ENCODE results near the gene ARHGAP44. TPM values are rescaled to one million over a fixed set of nuclear protein-coding genes. Genes with fewer than 3 reads are reported as not detected.

ARHGAP44 gene
- total RNA-seq, 1 donor from 2014 or later: 40.9 TPM

DNA sequence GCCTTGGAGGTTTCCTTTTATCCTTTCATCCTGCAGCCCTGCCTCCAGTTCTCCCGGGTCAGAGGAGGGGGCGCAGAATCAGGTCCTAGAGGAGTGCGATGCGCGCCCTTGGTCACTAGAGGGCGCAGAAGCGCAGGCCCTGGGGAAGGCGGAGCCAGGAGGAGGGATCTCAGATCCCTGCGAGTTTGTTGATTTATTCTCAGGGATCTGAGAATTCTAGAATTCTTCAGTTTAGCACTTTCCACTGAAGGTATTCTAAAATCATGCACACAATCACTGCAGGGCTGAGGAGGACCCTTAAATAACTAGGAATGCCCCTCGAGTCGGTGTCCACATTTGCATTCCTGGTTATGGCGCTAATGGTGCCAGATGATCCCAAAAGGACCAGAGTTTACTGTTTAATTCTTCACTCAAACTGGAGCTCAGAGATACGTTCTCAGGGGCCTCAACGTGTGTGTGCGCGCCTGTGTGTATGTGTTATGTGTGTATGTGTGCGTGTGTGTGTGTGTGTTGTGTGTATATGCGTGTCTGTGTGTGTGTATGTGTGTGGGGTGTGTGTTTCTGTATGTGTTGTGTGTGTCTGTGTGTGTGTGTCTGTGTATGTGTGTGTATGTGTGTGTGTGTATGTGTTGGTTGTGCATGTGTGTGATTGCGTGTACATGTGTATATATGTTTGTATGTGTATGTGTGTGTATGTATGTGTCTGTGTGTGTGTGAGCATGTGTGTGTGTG, 235.4 kb downstream of the ARHGAP44 start:
- DNase-seq (ENCODE audit: low spot score): peak; percentile 34

DNA sequence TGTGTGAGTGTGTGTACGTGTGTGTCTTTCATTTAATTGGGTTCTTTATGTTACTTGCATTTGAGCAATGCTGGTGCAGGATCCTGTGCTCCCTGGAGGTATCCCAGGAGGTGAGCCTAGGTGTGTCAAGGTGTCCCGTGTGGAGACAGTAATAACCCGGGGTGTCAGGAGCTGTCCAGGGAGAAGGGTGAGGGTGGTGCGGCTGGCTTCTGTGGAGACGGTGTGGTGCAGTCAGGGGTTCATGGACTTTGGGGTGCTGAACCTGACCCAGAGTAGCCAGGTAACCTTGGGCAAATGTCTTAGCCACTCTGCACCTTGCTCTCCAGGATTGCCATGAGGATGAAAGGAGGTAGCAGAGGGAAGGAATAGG, 235.9 kb downstream of the ARHGAP44 start:
- DNase-seq (ENCODE audit: low spot score): no peak

DNA sequence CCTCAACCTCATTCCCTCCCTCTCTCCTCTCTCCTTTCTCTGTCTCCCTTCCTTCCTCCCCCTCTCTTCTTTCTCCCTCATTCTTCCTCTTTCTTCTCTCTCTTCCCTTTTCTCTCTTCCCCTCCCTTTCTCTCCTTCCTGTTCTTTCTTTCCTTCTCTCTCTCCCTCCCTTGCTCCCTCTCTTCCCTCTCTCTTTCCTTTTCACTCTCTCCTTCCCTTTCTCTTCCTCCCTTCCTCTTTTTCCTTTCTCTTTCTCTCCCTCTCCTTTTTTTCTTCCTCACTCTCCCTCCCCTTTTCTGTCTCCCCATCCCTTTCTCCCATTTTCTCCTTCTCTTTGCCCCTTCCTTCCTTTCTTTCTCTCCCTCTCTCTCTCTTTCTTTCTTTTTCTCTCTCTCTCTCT, 236.4 kb downstream of the ARHGAP44 start:
- DNase-seq (ENCODE audit: low spot score): no peak

DNA sequence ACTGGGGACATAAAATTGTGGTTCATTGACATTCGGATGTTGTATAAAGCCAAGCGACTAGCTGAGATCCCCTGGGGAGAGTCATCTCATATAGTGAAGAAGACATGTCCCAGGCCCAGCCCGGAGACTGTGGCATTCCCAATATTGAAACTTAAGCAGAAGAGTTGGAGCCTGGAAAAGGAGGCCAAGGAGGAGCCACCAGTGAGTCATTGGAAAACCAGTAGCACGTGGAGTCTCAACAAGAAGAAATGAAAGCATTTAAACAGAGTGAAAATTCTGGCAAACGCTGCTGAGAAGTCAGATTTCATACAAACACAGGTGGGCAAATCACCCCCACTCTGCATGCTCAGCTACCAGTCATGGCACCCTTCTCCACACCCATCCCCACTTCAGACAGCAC, 237.9 kb downstream of the ARHGAP44 start:
- no peak for DNase-seq (ENCODE audit: low spot score)

DNA sequence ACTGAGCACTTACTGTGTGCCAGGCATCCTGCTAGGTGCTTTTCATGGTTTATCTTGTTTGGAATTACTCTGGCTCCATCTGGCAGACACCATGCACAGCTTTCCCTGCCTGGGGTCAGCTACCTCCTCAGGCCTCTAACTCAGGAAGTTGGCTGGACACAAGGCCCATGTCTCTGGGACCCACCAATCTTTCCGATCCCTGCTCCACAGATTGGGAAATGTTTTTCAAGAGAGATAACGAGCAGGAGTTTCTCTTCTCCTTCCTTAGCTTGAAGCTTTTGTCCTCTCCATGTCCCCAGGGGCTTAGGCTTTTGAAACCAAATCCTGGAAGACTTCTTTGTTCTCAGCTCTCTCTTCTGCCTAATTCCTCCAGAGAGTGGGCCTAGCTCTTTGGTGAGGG, 240.0 kb downstream of the ARHGAP44 start:
- no peak for DNase-seq (ENCODE audit: low spot score)

DNA sequence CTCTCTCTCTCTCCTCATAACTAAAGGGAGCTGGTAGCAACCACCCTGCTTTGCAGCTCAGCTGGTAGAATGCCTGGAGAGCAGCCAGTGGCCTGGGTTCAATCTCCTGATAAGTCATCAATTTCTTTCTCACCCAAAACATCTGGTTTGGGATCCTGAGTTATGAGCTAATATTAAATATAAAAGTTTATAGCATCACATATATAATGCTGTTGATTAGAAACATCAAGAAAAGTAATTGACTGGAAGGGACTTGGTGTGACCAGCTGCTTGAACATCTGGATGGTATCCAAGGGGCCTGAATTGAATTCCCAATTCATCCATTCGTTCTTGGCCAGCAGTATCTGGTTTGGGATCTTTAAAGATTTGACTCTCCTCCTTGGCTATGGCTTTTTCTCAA, 240.8 kb downstream of the ARHGAP44 start:
- no peak for DNase-seq (ENCODE audit: low spot score)

DNA sequence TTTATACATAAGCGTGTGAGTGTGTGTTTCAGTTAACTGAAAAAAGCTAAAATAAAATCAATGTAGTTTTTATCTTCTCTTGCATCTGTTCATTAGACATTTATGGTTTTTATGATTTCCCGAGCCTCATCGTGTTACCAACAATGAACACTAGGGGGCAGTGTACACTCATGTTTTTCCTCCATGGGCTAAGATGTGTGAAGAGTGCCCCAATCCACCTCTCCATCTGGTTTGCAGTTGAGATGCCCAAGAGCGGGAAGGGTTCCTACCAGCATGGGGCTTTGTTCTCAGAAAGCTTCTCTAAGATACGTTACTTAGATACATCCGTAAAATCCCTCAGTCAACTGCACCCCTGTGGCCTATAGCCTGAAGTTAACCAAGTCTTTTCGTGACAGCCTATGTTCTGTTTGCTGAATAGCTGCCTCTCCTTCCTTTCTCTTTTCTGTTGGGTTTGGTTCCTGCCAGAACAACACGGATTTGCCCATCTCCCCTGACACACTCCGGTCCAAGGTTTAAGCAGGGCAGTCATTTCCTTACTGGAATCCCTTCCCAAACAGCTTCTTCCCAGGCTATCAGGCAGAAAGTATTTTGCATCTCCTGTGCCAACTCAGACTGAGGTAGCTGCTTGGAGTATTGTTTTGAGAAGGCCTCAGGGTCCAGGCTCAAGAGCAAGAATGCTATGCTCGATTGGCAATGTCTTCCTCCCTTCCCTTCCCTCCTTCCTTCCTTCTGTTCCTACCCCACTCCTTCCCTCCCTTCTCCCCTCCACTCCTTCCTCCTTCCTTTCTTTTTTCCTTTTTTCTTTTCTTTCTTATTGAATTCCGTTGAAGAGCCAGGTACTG, 241.4 kb downstream of the ARHGAP44 start:
- peak; percentile 36 for DNase-seq (ENCODE audit: low spot score)

DNA sequence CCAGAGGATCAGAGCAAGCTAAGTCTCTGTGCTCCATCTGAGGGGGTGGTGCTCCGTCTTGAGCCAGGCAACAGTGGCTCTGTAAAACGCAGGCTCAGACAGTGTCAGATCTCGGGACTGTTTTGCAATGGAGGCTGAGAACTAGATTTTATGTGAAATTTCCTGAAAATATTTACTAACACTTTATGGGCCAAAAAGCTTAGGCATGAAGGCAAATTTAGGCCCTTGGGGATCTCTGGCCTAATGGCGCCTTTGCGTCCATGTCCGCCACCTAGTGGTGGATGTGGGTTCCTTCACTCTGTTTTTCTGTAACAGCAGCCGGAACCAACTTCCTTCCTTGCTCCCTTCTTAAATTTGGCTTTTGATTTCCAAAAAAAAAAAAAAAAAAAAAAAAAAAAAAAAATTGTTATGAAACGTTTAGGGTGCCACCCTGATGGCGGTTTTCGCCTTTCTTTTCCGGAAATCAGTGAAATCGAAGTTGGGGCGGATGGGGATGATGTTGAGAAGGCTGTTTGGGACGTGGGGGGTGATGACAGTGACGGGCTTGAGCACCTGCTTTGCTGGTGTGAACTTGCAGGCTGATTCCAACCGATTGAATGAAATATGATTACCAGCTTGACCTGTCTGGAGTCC, 242.5 kb downstream of the ARHGAP44 start:
- peak; percentile 53 for DNase-seq (ENCODE audit: low spot score)

DNA sequence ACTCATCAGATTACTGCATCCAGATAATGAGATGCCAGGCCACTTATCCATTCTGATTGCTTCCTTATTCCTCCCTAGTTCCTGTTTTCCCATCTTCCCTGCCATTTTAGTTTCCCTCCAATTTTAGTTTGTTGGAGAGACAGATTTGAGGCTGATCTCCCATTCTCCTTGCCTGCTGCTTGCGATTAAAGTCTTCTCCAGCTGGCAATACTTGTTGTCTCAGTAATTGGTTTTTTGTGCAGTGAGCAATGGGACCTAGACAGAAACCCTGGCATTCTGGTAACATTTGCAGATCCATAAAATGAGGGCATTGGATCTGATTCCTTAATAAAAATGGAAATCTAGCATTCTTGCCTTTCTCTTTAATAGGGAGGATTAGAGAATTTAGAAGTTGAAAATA, 246.1 kb downstream of the ARHGAP44 start:
- DNase-seq (ENCODE audit: low spot score): no peak

DNA sequence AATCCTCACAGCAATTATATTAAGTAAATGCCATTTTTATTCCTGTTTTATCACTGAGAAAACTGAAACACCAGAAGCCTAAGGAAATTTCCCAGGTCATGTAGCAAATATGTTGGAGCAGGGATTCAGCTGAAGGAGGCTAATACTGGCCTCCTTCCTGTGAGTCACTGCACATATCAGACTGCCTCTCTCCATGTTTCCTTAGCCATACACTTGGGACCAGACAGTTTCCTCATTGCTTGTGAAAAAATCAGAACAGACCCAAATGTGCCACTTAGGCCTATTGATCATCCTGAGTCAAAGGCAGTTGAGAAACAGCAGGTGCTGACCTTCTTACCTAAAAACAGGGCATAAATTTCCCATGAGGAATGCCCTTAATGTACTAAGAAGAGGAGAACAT, 247.5 kb downstream of the ARHGAP44 start:
- DNase-seq (ENCODE audit: low spot score): no peak

DNA sequence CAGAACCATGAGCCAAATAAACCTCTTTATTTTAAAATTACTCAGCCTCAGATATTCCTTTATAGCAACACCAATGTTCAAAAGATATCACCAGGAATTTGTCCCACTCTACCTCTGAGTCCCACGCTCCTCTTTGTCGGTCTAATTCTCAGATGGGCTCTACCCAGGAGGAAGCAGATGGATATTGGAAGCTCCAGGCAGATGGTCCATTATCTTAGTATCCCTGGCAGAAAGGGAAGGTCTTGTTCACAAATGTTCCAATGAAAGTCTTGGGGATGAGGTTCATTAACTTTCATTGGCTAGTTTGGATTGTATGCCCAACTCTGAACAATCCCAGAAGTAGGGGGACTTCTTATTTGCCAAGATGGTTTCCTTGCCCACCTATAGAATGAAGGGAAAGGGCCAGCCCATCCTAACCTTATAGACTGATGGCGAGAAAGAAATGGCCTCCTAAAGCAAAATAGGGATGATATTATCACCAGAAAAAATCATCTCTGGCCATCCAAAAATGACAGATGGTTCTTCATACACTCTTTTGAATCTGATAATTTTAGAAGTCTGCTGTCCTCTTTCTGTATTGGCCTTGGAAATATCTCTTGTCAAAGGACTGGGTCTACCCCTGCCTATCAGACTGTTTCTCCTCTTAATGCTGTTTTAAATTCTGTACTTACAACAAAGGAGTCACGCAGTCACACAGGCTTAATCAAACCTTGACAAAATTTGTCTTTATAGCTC, 249.8 kb downstream of the ARHGAP44 start:
- DNase-seq (ENCODE audit: low spot score): no peak

Other genes with a start within 250 kb of the ARHGAP44 start
- gene MYOCD, start 123.6 kb upstream of the ARHGAP44 start, total RNA-seq: 37.3 TPM
- gene ELAC2, start 228.5 kb downstream of the ARHGAP44 start, total RNA-seq: 54.5 TPM

Measured in mucosa of gallbladder (tissue), 1 donor.